HG03135 (cell line): ENCODE data around the gene ABR.
"Not testable (repeated sequence)": the region's sequence is repeated elsewhere in the genome, so short reads cannot be mapped to it uniquely, and the experiment has no call there.

Experiments used
- ATAC-seq: cut with Tn5 transposase; IDR thresholded peaks from one replicate; pipeline ENCODE4 v1.9.1; 2021; ENCODE audit warnings: mild to moderate bottlenecking, moderate library complexity; ENCODE audit not compliant: unreplicated experiment

The ABR gene

DNA sequence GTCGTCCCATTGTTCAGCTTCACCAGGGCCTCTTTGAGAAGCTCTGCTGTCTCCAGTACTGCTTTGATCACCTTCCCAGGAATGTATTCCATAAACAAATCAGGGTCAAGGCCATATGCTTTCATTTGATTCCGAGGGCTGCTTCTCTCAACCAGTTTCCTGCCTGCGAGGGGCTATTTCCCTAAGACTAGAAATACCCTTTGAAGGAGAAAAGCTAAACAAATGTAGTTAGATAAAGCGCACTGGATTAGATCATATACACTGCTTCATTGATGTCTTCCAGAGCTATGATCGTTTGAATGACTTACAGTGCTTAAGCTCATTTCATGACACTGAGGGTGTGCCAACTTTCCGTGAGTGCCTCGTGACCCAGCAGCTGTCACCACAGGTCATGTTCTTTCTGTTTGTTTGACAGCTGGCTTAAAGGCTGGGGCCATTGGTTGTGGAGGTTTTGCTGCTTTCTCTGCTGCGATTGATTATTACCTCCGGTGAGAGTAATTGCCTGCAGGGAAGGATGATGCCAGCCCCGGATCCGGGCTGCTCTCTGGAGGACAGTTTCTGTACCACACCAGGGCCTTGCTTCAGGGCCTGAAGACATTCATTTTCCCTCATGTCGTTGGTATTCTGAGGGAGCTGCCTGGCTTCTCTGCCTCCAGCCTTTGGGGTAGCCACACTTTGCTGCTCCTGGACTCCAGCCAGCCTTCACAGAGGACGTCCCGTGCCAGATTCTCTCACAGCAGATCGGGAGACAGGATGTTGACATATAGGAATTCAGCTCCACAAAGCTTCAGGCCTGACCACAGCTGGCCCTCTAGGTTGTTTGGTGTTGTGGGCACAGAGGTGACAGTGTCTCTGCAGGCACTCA lies 179.0 kb downstream of the ABR start:
- ATAC-seq, result no peak

DNA sequence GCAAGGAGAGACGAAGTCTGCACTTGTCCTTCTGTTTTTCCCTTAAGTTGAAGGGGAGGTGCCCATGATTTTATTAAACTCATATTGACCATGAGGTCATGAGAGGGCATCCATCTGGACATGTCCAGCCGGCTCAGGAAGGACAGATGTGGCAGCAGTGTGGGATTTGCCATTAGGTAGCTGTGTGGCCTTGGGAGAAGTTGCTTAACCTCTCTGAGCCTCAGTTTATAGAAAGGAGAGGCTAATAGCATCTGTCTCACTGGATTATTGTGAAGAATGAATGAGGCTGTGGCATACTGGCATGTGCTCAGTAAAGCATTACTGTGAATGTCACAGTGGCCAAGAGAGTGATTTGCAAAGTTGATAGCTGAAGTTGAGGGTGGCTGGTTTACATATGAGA lies 181.7 kb downstream of the ABR start:
- ATAC-seq, result no peak

DNA sequence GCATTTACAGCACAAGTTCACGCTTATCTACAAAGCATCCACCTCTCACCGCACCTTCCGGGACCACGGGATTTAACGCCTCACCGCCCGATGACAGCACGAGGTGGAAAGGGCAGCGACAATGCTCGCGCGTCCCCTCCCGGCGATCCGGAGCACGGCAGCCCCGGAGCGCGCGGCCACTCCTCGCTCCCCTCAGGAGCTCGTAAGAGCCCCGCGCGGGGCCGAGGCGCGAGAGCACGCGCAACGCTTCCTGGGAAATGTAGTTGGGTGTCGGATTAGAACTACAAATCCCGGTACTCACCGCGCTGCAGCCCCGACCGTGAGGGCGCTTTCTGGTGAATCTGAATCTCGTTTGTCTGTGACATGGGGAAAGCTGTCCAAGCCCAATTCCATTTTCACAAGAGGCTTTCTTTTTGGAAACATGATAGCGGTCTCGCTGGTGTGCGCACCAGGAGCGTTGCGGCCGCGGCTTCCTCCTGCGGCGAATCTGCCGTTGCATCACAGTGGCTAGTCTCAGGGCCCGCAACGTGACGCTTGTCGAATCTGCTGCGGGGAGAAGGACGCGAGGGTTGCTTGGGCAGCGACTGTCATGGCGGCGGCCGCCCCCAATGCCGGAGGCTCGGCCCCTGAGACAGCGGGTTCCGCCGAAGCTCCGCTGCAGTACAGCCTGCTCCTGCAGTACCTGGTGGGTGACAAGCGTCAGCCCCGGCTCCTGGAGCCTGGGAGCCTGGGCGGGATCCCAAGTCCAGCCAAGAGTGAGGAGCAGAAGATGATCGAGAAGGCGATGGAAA lies 183.0 kb downstream of the ABR start, which contains the start of gene TIMM22:
Gene TIMM22 (plus strand): TSS at position 576 of the 791 bp plus-strand sequence. CDS start 14 bp downstream, at position 590.
- ATAC-seq, result peak; percentile 91

DNA sequence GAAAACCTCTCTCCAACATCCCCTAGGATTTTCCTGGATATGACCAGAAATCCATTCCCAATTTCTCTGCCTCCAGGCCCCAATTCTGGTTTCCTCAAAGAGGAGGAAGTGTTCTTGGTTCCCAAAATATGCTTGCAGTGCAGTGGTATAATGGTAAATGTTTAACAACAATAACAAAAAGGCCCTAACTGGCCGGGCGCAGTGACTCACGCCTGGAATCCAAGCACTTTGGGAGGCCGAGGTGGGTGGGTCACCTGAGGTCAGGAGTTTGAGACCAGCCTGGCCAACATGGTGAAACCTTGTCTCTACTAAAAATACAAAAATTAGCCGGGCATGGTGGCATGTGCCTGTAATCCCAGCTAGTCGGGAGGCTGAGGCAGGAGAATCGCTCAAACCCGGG lies 184.5 kb downstream of the ABR start:
- not testable (repeated sequence) for ATAC-seq

DNA sequence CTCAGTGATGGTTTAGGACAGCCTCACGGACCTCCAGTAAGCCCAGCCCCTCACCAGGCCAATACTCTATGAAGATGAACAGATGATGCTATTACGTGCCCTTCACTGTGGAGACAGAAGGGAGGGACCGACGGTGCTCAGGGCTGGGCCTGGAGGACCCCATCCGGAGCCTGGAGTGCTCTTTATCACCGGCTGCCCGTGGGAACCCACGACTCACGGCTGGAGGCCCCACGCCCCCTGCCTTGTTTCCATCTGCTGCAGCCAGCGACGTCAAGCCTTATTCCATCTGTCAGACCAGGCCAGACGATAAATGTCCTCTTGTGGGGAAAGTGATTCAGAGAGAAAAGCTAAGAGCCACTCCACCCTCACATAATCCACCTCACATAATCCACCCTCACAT lies 186.8 kb downstream of the ABR start:
- ATAC-seq, result no peak

DNA sequence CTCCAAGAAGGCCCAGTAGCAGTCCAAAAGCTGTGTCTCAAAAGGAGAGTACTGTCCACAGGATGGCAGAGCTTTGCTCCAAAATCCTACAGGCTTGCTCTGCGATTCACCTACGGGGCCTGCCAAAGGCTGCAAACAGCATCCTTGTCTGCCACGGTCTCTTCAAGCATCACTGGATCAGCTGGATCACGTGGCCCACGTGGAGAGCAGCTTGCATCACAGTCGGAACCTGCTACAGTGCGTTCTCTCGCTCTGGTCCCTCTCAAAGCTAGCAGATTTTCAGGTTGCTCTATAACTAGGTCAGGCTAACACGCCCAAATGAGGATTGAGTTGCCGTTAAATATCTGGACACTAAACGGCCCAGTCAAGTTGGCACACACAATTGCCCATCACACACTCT lies 191.2 kb downstream of the ABR start:
- no peak for ATAC-seq

DNA sequence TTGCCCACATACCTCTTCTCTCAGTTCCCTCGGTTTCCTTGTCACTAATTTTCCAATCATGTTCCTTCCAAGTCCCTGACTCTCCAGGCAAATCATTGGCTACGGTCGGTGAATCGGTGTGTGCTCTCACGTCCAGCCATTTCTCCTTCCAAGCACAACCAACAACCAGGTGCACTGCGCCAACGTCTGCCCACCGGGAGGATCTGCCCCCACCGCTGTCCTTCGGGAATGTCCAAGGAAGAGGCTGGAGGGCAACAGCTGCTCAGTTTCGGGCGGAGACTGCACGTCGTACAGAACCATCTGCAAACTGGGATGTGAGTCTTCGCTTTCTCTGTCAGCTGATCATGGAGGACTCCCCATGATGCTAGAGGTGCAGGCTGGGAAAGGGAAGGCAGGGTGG lies 191.8 kb downstream of the ABR start:
- no peak for ATAC-seq

DNA sequence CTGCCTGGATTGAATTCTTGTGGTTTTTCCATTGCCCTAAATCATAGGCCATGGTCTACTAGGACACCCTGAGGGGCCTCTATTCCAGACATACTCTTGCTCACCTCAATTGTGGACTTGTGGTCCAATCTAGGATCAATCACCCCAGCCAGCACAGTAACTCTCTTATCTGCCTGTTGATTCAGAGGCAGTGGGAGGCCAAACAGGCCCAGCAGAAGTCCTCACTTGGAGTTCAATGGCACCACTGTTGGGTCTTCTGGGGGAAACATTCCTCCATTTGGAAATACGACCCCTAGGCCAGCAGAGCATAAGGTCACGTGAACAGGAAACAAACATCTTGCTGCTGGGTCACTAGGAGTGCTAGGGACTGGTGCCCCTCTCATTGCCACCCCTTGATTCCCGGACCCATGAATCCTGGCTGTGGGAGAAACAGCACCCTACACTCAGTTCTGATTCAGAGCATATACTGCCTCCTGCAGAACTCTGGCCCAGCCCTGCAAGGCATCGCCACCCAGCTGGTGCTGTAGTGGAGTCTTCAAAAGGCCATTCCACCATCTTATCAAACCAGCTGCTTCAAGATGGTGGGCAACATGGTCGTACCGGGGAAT lies 193.4 kb downstream of the ABR start:
- no peak for ATAC-seq

DNA sequence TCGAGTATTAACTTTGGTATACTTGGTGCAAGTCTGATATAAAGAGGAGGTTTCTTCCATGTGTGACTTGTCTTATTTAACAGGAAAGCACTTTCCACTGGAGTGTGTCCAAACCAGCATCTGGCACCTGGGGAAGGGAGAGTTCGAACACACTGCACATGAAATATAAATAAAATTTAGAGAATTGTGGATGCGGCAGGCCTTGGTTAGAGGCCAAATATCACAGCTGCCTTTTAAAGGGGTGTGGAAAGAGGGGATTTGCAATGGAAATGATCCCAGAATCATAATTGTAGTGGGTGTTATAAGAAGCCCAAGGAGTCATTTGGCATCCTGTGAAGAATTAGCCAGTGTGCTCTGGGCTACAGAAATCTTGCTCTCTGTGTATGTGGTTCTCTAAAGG lies 195.9 kb downstream of the ABR start:
- no peak for ATAC-seq

DNA sequence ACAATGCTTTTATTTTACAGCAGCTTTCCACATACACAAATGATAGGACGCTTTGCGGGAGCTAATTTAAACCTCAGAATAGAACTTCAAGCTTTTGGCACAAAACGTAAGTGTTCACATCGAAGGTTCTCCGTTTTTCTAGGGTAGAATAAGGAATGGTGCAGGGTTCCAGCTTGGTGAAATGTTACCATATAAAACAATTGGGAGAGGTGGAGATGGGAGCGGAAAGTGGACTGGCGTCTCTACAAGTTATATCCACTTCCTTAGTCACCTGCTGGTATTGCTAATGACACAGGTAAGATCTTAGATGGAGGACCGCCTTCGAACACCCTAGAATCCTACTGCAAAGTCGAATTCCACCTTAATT lies 198.5 kb downstream of the ABR start:
- no peak for ATAC-seq

DNA sequence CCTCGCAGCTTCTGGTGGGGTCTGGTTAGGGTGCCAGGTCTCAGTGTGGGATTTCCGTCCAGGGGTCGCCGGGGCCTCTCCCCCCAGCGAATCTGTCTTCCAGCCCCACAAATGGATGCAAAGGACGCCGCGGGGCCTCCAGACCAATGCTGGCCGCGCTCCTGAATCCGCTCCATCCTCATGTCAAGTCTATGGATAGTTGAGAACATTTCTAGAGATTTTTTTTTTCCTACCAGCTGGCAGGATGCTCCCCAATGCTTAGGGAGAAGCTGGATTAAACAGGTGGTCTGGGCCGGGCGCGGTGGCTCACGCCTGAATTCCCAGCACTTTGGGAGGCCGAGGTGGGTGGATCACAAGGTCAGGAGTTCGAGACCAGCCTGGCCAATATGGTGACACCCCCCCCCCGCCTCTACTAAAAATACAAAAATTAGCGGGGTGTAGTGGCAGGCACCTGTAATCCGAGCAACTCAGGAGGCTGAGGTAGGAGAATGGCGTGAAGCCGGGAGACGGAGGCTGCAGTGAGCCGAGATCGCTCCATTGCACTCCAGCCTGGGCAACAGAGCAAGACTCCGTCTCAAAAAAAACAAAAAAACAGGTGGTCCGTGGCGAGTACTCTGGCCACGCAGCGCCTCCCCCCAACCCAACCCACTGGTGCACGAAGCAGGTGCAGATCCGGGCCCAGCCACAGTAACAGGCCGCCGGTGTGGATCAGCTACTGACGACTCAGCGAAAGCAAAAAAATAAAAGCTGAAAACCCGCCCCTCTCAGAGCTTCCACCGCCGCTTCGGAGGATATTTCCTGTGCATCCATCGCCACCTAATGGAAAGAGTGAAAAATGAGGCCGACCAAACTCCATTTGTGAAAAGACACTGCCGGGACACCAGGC lies 199.1 kb downstream of the ABR start:
- no peak for ATAC-seq

DNA sequence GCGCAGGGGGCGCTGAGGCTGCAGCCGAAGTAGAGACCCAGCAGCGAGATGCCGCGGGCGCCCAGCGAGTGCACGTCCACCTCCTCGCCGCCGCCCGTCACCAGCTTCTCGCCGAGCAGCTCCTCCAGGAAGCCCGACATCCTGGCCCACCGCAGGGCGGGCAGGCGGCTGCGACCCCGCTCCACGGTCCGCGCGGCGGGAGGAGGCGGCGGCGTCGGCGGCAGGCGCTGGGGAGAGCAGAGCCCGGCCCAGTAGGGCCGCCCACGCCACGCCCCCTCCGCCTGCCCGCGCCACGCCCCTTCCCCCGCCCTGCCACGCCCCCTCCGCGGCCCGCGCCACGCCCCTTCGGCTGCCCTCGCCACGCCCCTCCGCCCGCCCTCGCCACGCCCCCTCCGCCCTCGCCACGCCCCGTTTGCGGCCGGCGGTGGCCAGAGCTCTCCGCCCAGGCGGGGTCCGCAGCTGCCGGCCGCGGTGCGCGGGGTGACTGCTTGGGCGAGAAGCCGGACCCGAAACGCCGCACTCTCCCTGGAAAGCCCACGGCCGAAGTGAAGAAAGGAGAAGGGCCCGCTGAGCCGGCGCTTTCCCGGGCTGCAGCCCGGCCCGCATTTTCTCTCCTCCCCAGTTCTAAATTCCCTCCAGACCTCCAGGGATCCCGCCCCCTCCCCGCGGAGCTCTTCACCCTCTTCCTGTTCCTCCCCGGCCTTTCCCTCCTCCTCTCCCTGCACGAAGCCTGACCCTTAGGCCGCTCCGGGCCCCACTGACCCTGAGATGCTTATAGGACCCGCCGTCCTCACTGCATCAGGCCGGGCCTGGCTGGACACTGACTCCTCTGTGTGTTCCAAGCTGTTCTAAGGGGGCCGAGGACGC lies 200.0 kb downstream of the ABR start, which contains the start of gene NXN:
Gene NXN (minus strand): TSS at position 238 of the 867 bp plus-strand sequence.
- peak; percentile 58 for ATAC-seq

DNA sequence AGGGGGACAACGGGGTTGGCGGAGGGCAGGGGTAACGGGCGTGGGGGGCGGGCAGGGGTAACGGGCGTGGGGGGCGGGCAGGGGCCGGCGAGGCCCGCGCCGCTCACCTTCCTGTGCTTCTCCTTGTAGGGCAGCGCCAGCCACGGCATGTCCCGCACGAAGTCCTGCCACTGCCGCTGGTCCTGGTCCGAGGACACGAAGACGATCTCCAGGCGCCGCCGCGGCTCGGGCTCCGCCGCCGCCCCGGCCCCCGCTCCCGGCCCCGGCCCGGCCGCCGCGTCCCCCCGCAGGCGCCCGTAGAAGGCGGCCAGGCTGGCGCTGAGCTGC lies 200.6 kb downstream of the ABR start:
- peak; percentile 38 for ATAC-seq

DNA sequence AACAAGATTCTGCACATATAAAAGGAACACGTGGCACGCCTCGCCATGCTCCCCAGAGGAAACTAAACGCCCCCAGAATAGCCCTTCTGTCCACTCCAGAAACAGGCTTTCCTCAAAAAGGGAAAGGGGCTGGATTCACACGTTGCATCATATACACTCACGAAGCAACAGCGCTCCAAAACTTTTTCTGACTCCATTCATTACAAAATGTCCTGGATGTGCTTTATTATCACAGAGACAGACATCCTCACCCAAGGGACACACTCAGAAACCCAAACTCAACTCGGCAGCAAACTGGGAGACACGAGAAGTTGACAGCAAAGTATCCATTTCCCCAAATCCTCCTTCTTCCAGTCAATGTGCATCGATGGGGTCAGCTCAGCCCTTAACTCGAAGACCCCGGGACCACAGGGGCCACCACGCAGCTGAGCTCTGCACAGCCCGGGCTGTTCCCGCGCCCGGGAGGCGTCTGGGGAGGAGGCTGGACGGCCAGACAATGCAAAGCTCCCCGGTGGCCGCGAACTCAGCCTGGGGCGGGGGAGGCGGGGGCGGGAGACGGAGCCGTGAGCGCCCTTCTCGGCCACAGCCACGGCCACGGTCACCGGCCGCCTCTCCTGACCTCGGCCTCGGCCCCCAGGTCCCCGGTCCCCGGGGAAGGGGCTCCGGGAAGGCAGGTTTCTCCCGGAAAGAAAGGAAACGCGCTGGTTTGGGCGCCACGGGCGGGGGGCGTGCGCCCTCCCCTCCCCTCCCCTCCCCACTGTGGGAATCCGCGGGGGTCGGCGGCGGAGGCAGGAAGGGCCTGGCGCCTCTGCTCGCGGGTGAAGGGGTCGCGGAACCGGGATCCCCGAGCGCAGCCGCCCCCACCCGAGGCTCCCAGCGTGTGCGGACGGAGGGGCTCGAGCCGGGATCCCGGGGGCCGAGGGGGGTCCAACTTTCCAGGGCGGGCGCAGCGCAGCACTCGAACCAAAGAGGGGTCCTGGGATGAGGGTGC lies 201.4 kb downstream of the ABR start:
- ATAC-seq, result no peak

DNA sequence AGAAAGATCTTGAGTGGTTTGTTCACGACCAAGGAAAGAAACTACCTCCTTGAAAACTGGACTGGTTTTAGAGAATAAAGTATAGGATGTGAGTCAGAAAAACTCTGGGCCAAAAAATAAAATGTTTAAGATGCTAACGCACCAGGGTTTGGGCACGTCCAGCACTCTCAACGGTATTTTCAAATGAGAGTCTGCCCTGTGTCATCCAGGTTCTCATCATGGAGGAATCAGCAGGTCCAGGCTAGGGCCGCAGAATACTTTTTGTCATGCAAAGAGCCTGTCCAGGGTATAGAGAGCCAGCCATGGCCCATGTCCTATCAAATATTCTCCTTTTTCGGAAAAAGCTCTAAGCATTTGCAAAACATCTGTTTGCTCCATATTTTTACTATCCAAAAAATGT lies 202.6 kb downstream of the ABR start:
- no peak for ATAC-seq

DNA sequence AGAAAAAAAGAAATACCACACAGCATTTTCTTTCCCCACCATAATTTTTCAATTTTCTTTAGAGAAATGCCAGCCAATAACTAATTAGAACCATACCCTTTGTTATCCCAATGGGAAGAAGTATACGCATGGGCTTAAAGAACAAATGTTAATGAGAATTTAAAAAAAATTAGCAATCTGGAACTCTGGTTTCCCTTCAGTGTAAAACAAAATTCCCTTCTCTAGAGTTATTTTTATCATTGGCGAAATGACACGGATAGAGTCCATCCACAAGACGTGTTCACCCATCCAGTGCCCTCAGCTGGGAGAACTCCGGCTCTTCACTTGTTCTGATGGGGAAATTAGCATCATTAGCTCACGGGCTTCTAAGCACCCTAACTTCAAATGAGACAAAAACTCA lies 203.5 kb downstream of the ABR start:
- no peak for ATAC-seq

DNA sequence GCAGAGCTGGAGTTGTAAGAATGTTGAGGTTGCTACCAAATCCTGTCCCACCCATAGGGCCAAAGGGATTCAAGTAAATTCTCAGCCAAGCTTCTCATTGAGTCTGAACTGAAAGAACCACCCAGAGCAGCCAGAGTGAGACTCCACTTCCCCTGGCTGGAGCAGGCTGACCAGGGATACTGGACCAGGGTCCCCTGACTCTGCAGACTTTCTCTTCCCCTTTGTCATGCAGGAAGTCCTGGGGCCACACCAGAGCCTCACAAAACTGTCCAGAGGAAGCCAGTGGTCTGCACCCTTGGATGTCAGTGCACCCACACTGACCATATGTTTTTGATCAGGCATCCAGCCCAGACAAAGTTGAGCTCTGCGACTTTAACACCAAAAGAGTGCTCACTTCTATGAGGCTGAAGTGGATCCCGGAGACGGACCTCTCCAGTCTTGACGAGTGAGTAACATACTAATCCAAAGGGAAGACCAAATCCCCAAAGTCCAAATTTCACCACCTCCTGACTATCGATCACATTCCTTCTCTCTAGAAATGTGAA lies 204.3 kb downstream of the ABR start:
- no peak for ATAC-seq

DNA sequence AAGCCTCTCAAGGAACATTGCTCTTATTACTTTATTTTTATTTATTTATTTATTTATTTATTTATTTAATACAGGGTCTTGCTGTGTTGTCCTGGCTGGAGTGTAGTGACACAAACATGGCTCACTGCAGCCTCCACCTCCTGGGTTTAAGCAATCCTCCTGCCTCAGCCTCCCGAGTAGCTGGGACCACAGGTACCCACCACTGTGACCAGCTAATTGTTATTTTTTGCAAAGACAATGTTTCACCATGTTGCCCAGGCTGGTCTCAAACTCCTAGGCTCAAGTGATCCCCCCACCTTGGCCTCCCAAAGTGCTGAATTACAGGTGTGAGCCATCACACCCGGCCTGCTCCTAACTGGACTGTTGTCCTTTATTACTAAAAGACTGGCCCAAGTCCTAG lies 205.0 kb downstream of the ABR start:
- ATAC-seq, result not testable (repeated sequence)
